Activated CD4-positive, alpha-beta T cell treated with anti-CD3 and anti-CD28 coated beads, Interleukin-2, amount 10 ng/mL, durations not matched to agents 7 days and 5 days (primary cell): Measurements from ENCODE around the gene STK4. TPM values are rescaled to one million over a fixed set of nuclear protein-coding genes. Genes with fewer than 3 reads are reported as not detected.

Source experiments
- CTCF ChIA-PET: fragments of 350-600 bp; sonication (Branson Sonifier 250); formaldehyde crosslinking; loops from one replicate; lab custom pipeline; 2021; ENCODE audit warnings: antibody characterized with exemption; lab: Charles Lee
- POLR2A ChIA-PET: fragments of 350-600 bp; sonication (Branson Sonifier 250); formaldehyde crosslinking; loops from one replicate; lab custom pipeline; 2021; ENCODE audit warnings: antibody characterized with exemption; lab: Charles Lee
- DNase-seq: peaks from one replicate; pipeline ENCODE4 v3.0.0-alpha.2; 2020
- H3K27ac Mint-ChIP-seq: one replicate; pipeline ENCODE4 v1.8.0; 2021; ENCODE audit warnings: mild to moderate bottlenecking, moderate library complexity, mixed read lengths
- H3K27me3 Mint-ChIP-seq: one replicate; pipeline ENCODE4 v1.8.0; 2021; ENCODE audit warnings: mixed read lengths
- H3K36me3 Mint-ChIP-seq: one replicate; pipeline ENCODE4 v1.8.0; 2021; ENCODE audit warnings: low read depth, mixed read lengths
- H3K4me1 Mint-ChIP-seq: one replicate; pipeline ENCODE4 v1.8.0; 2021; ENCODE audit warnings: mixed read lengths
- H3K4me3 Mint-ChIP-seq: one replicate; pipeline ENCODE4 v1.8.0; 2021; ENCODE audit warnings: mild to moderate bottlenecking, moderate library complexity, mixed read lengths
- H3K9me3 Mint-ChIP-seq: one replicate; pipeline ENCODE4 v1.8.0; 2021; ENCODE audit warnings: mixed read lengths
- total RNA-seq, 2 experiments: library from RNA; stranded (reverse); gene quantifications; one replicate each; pipeline ENCODE4 v1.2.3, GENCODE V29; 2021

The STK4 gene
- total RNA-seq, 2 experiments from 2014 or later: 201 to 229 TPM

- no peak for DNase-seq
- Mint-ChIP-seq H3K27ac (no peak overlapping the region), H3K27me3 (no peaks in the 10 kb centered on the region), H3K4me3 (peak overlapping the region; percentile 97), H3K4me1 (peaks cover 69% of the 10 kb centered on the region), H3K36me3 (peaks cover 38% of the 10 kb centered on the region), H3K9me3 (peaks cover 2% of the 10 kb centered on the region)
- ChIA-PET CTCF (interaction anchor here (1.4 to 2.8 kb wide), 2 partner anchors 9 to 10 kb away, joined by 6 to 20 read pairs; no protein-coding TSS in a partner anchor), POLR2A (no interaction called here)
Observed at GRCh38 chr20:44958276-44958675, 8.0 kb upstream of the STK4 start.

DNA sequence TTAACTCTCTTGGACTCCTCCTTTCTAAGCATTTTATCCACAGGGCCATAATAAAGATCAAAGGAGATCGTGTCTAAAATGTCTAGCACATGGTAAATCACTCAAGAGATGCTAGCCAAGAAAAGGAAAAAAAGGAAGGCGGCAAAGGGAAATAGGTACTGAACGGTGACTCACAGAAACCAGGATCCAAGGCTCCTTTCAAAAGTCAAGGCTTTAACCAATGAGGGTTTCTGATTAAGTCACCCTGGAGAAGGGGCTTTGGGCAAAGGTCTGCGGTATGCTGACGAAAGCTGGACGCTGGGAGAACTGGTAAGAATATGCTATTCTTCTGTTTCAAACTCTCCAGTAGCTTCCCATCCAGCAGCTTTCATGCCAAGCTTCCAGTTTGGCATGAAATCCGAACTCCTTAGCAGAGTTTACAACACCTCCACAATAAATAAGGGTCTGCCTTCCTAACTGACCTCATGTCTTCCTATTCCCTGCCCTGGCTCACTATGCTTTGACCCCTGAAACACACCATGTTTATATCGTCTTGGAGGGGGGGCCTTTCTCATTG is 7.2 kb upstream of the STK4 start:
- POLR2A ChIA-PET: no interaction called here
- peaks cover 29% of the 10 kb centered on the region for H3K36me3 Mint-ChIP-seq

GRCh38 chr20:44959638-44960102 is 6.6 kb upstream of the STK4 start:
- Mint-ChIP-seq H3K27ac (peak overlapping the region; percentile 92), H3K9me3 (peaks cover 2% of the 10 kb centered on the region), H3K27me3 (no peaks in the 10 kb centered on the region), H3K36me3 (peaks cover 26% of the 10 kb centered on the region), H3K4me3 (peak overlapping the region; percentile 97), H3K4me1 (peaks cover 73% of the 10 kb centered on the region)
- ChIA-PET POLR2A (no interaction called here), CTCF (interaction anchor here (0.8 to 2.8 kb wide), 4 partner anchors 11 to 51 kb away, joined by 3 to 20 read pairs (median 3); no protein-coding TSS in a partner anchor)
- DNase-seq: peak; percentile 50

More for the DNA sequence above, 7.2 kb upstream of the STK4 start:
- H3K9me3 Mint-ChIP-seq: peaks cover 2% of the 10 kb centered on the region
- H3K27me3 Mint-ChIP-seq: no peaks in the 10 kb centered on the region
- H3K27ac Mint-ChIP-seq: peak overlapping the region; percentile 66
- DNase-seq: no peak
- CTCF ChIA-PET: interaction anchor here (2.8 kb wide), 1 partner anchor 11 kb away, joined by 20 read pairs; no protein-coding TSS in a partner anchor
- peaks cover 71% of the 10 kb centered on the region for H3K4me1 Mint-ChIP-seq
- peak overlapping the region; percentile 97 for H3K4me3 Mint-ChIP-seq

DNA sequence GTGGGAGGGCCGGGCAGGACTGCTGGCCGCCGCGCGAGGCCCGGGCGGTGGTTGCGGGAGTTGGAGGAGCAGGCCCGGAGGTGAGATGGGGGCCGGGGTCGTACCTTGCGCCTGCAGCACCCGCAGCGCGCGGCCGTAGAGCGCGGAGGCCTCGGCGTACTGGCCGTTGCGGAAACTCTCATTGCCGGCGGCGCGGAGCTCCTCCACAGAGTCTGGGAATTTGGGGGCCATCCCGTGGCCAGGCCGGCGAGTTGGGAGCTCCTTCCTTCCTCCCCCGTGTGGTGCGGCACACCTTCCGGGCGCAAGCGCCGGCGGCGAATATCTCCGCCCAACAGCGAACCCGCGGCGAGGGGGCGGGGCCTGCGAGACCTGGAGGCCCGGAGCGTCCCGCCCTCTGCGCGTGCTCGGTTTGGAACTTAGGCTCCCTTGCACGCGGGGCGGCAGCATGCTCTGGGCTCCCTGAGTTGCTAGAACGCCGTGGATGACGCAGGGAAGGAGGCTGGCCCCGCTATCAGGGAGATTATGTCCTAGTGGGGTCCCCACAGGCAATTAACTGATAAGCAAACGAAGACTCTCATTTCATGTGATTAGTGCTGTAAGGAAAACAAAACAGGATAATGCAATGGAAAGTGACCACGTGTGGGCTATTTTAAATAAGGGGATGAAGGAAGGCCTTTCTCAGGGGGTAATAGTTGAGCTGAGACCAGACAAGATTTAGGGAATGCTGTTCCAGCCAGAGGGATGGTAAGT is 6.0 kb upstream of the STK4 start, which contains the start of gene TOMM34:
TOMM34 (minus strand) TSS at position 295 of the 750 bp plus-strand sequence; CDS start at position 231, 64 bp downstream.
- ChIA-PET POLR2A (no interaction called here), CTCF (interaction anchor here (0.8 to 2.8 kb wide), 5 partner anchors 11 to 52 kb away, joined by 3 to 20 read pairs (median 3); no protein-coding TSS in a partner anchor)
- no peaks in the 10 kb centered on the region for H3K27me3 Mint-ChIP-seq
- peak; percentile 95 for DNase-seq
- H3K9me3 Mint-ChIP-seq: peaks cover 2% of the 10 kb centered on the region
- H3K4me3 Mint-ChIP-seq: peak within 1 kb of the TSS; percentile 97
- peaks cover 76% of the 10 kb centered on the region for H3K4me1 Mint-ChIP-seq
- peaks cover 22% of the 10 kb centered on the region for H3K36me3 Mint-ChIP-seq
- H3K27ac Mint-ChIP-seq: peak within 1 kb of the TSS; percentile 92

DNA sequence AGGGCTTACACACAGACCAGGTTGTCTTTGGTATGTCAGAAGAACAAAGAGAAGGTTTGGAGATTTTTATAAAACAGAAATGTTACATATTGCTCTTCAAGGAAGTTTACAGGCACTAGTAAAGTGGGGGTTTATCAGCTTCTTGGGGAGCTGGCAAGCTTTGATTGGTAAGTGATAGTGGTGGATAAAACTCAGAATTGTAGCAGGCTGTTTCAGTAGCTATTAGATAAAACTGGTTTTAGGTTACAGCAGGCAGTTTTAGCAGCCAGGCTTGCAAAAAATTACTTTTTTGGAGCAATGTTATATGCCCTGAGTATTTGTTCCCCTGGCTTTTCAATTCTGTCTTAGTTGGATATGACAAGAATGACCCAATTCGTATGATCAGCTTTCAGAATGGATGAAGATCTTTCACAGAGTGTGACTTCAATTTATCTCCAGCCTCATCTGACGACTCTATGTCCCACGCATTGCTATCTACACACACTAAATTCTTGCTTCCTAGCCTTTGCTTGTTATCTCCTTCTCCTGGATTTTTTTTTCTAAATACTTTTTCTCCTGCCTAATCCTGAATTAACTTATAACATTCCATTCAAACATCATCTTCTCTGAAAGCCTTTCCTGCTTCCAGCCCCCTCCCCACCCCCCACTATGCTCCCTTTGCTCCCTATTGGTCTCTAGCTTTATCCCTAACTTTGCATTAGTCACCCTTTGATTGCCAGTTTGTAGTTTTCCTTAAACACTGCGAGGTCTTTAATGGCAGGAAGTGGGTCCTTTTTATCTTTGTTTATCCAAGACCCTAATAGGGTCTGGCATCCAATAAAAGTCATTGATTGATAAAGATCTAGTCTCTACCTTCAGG is 5.1 kb upstream of the STK4 start:
- ChIA-PET POLR2A (interaction anchor here (0.6 kb wide), 1 partner anchor 17 kb away, joined by 3 read pairs; no protein-coding TSS in a partner anchor), CTCF (interaction anchor here (1.4 kb wide), 1 partner anchor 10 kb away, joined by 5 read pairs; no protein-coding TSS in a partner anchor)
- Mint-ChIP-seq H3K4me3 (peak overlapping the region; percentile 97), H3K4me1 (peaks cover 79% of the 10 kb centered on the region), H3K9me3 (peaks cover 2% of the 10 kb centered on the region), H3K27ac (no peak overlapping the region), H3K27me3 (no peaks in the 10 kb centered on the region), H3K36me3 (peaks cover 14% of the 10 kb centered on the region)
- DNase-seq: no peak

- ChIA-PET POLR2A (interaction anchor here (0.6 kb wide), 1 partner anchor 16 kb away, joined by 3 read pairs; no protein-coding TSS in a partner anchor), CTCF (interaction anchor here (2.1 kb wide), 1 partner anchor 16 kb away, joined by 8 read pairs; no protein-coding TSS in a partner anchor)
- H3K27me3 Mint-ChIP-seq: no peaks in the 10 kb centered on the region
- H3K27ac Mint-ChIP-seq: no peak overlapping the region
- H3K4me3 Mint-ChIP-seq: no peak overlapping the region
- no peak for DNase-seq
- peaks cover 2% of the 10 kb centered on the region for H3K9me3 Mint-ChIP-seq
- H3K36me3 Mint-ChIP-seq: peaks cover 19% of the 10 kb centered on the region
- H3K4me1 Mint-ChIP-seq: peaks cover 74% of the 10 kb centered on the region
Observed at GRCh38 chr20:44961870-44962267, 4.4 kb upstream of the STK4 start.

- DNase-seq: no peak
- peaks cover 71% of the 10 kb centered on the region for H3K4me1 Mint-ChIP-seq
- H3K9me3 Mint-ChIP-seq: peaks cover 2% of the 10 kb centered on the region
- H3K27me3 Mint-ChIP-seq: no peaks in the 10 kb centered on the region
- ChIA-PET CTCF (interaction anchor here (1.3 to 2.1 kb wide), 2 partner anchors 16 to 35 kb away, joined by 3 to 8 read pairs; no protein-coding TSS in a partner anchor), POLR2A (interaction anchor here (0.8 kb wide), 1 partner anchor 136 kb away, joined by 3 read pairs; no protein-coding TSS in a partner anchor)
- H3K27ac Mint-ChIP-seq: no peak overlapping the region
- no peak overlapping the region for H3K4me3 Mint-ChIP-seq
- peaks cover 22% of the 10 kb centered on the region for H3K36me3 Mint-ChIP-seq
Observed at GRCh38 chr20:44962483-44962882, 3.8 kb upstream of the STK4 start.

- ChIA-PET CTCF (interaction anchor here (0.8 to 2.1 kb wide), 3 partner anchors 15 to 37 kb away, joined by 3 to 8 read pairs (median 3); no protein-coding TSS in a partner anchor), POLR2A (no interaction called here)
- peaks cover 26% of the 10 kb centered on the region for H3K36me3 Mint-ChIP-seq
- peaks cover 63% of the 10 kb centered on the region for H3K4me1 Mint-ChIP-seq
- no peak overlapping the region for H3K4me3 Mint-ChIP-seq
- DNase-seq: no peak
- peak overlapping the region; percentile 81 for H3K27ac Mint-ChIP-seq
- H3K27me3 Mint-ChIP-seq: no peaks in the 10 kb centered on the region
- peaks cover 2% of the 10 kb centered on the region for H3K9me3 Mint-ChIP-seq
Observed at GRCh38 chr20:44963325-44964215, 2.7 kb upstream of the STK4 start.

DNA sequence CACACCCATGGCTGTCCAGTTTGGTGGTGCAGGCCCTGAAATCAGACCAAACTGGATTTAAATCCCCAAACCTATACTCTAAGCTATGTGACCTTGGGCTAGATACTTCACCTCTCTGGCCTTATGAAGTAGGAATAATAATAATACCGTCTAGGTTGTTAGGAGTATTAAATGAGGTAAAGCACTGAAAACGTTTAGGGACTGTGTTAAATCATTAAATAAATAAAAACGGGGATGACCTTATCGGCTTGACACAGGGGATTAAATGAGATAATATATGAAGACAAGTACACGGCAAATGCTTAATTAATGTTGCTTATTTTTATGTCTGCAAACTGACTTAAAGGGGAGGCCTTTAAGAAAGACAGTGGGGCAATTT is 672 bp upstream of the STK4 start:
- Mint-ChIP-seq H3K9me3 (peaks cover 2% of the 10 kb centered on the region), H3K4me1 (peaks cover 62% of the 10 kb centered on the region), H3K27me3 (no peaks in the 10 kb centered on the region), H3K36me3 (peaks cover 36% of the 10 kb centered on the region), H3K27ac (peak overlapping the region; percentile 96), H3K4me3 (peak overlapping the region; percentile 94)
- DNase-seq: no peak
- POLR2A ChIA-PET: no interaction called here
- CTCF ChIA-PET: no interaction called here

- ChIA-PET CTCF (interaction anchor here (0.5 to 1.7 kb wide), 7 partner anchors 8 to 351 kb away, joined by 3 to 13 read pairs (median 3); no protein-coding TSS in a partner anchor), POLR2A (interaction anchor here (1.4 kb wide), 1 partner anchor 26 kb away, joined by 5 read pairs; no protein-coding TSS in a partner anchor)
- peak overlapping the region; percentile 96 for H3K27ac Mint-ChIP-seq
- H3K27me3 Mint-ChIP-seq: no peaks in the 10 kb centered on the region
- peak overlapping the region; percentile 94 for H3K4me3 Mint-ChIP-seq
- peak; percentile 60 for DNase-seq
- peaks cover 2% of the 10 kb centered on the region for H3K9me3 Mint-ChIP-seq
- H3K4me1 Mint-ChIP-seq: peaks cover 62% of the 10 kb centered on the region
- peaks cover 48% of the 10 kb centered on the region for H3K36me3 Mint-ChIP-seq
Observed at GRCh38 chr20:44967207-44967807, 995 bp downstream of the STK4 start.
